Measurements from ENCODE around the gene XK. TPM values are rescaled to one million over a fixed set of nuclear protein-coding genes. Genes with fewer than 3 reads are reported as not detected.

The XK gene
- total RNA-seq, 4 donors from 2014 or later = 8.3 to 32.4 (median 27.3) TPM

DNA sequence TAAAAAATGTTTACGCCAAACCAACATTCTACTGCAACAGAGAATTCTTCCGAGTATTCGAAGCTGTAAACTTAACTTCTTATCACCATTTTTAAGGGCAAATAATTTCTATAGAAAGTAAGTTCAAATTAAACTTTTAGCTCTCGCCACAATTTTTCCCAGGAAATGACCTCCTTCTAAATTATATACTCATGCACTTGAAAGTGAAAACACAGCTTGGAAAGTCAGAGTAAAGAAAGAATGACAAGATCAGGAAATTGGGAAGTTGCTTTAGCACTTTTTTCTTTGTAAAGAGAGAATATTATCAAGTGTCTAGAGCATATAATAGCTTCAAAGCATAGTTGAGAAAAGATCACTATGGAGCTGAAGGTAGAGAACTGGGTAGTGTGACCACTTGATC is 95.5 kb downstream of the XK start:
- peaks cover 0 to 1% (median 0%) of the 10 kb centered on the region in 4 donors for H3K4me1 ChIP-seq
- H3K27me3 ChIP-seq = no peaks in the 10 kb centered on the region
- H3K9me3 ChIP-seq = no peaks in the 10 kb centered on the region
- no peak for DNase-seq
- H3K27ac ChIP-seq = peak overlapping the region in 2 of 4 donors; percentile 22 to 60
- TF ChIP-seq POLR2A (IDR thresholded peaks at IDR 0.05) = no peak
- TF ChIP-seq, protein P1, sequence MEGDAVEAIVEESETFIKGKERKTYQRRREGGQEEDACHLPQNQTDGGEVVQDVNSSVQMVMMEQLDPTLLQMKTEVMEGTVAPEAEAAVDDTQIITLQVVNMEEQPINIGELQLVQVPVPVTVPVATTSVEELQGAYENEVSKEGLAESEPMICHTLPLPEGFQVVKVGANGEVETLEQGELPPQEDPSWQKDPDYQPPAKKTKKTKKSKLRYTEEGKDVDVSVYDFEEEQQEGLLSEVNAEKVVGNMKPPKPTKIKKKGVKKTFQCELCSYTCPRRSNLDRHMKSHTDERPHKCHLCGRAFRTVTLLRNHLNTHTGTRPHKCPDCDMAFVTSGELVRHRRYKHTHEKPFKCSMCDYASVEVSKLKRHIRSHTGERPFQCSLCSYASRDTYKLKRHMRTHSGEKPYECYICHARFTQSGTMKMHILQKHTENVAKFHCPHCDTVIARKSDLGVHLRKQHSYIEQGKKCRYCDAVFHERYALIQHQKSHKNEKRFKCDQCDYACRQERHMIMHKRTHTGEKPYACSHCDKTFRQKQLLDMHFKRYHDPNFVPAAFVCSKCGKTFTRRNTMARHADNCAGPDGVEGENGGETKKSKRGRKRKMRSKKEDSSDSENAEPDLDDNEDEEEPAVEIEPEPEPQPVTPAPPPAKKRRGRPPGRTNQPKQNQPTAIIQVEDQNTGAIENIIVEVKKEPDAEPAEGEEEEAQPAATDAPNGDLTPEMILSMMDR (IDR thresholded peaks at IDR 0.05) = no peak
- H3K4me3 ChIP-seq = peak overlapping the region in 2 of 4 donors; percentile 19 to 29
- no peaks in the 10 kb centered on the region for H3K36me3 ChIP-seq

Other genes with a start within 250 kb of the XK start
- gene LANCL3, start 114.1 kb upstream of the XK start, total RNA-seq = 1 to 10 TPM in 1 of 4 donors, under 1 TPM in 2, not detected in 1; 0.28 to 3.4 (median 0.88) TPM
- gene CYBB, start 94.3 kb downstream of the XK start, total RNA-seq = 10 to 100 TPM in 1 of 4 donors, 1 to 10 TPM in 3; 3.2 to 35.5 (median 6.8) TPM
- gene DYNLT3, start 161.8 kb downstream of the XK start, total RNA-seq = 10 to 100 TPM in 3 of 4 donors, 1 to 10 TPM in 1; 8.8 to 30.3 (median 23.5) TPM